GM19324 (cell line): ENCODE data around the gene OTOG.

Source experiments
- ATAC-seq: cut with Tn5 transposase; IDR thresholded peaks from one replicate; pipeline ENCODE4 v1.9.1; 2021; ENCODE audit warnings: mild to moderate bottlenecking, moderate library complexity; ENCODE audit not compliant: unreplicated experiment, low FRiP score

OTOG gene

GRCh38 chr11:17538731-17539130 is 8.3 kb upstream of the OTOG start:
- no peak for ATAC-seq

GRCh38 chr11:17540807-17541206 is 6.3 kb upstream of the OTOG start:
- ATAC-seq = no peak

GRCh38 chr11:17541330-17541885 is 5.7 kb upstream of the OTOG start:
- ATAC-seq = no peak

GRCh38 chr11:17542249-17542648 is 4.8 kb upstream of the OTOG start:
- no peak for ATAC-seq

GRCh38 chr11:17543041-17543440 is 4.0 kb upstream of the OTOG start:
- no peak for ATAC-seq

GRCh38 chr11:17543574-17544180 is 3.4 kb upstream of the OTOG start:
- ATAC-seq = no peak

GRCh38 chr11:17544181-17544622 is 2.9 kb upstream of the OTOG start, which contains the start of gene USH1C:
TSS of gene USH1C (minus strand) at chr11:17544416. CDS start at chr11:17544307, 109 bp downstream.
- ATAC-seq = no peak

GRCh38 chr11:17546240-17546639 is 819 bp upstream of the OTOG start:
- ATAC-seq = no peak

- ATAC-seq = no peak
Measured at GRCh38 chr11:17547932-17548331, 873 bp downstream of the OTOG start.

- ATAC-seq = no peak
Measured at GRCh38 chr11:17548444-17548843, 1.4 kb downstream of the OTOG start.

- ATAC-seq = no peak
Measured at GRCh38 chr11:17550450-17551346, 3.6 kb downstream of the OTOG start.

- no peak for ATAC-seq
Measured at GRCh38 chr11:17551347-17552040, 4.4 kb downstream of the OTOG start.

- ATAC-seq = no peak
Measured at GRCh38 chr11:17552041-17552355, 4.9 kb downstream of the OTOG start.

GRCh38 chr11:17552392-17553248 is 5.6 kb downstream of the OTOG start:
- ATAC-seq = no peak

GRCh38 chr11:17553249-17553546 is 6.1 kb downstream of the OTOG start:
- ATAC-seq = no peak

- ATAC-seq = no peak
Measured at GRCh38 chr11:17554487-17554886, 7.4 kb downstream of the OTOG start.

GRCh38 chr11:17556999-17557398 is 9.9 kb downstream of the OTOG start:
- ATAC-seq = no peak

GRCh38 chr11:17558025-17558780 is 11.1 kb downstream of the OTOG start:
- no peak for ATAC-seq

- no peak for ATAC-seq
Measured at GRCh38 chr11:17558916-17559315, 11.9 kb downstream of the OTOG start.
